ENCODE results near the gene EMP2.

The EMP2 gene

GRCh38 chr16:10608687-10609401 lies 28.4 kb upstream of the EMP2 start:
- H3K27ac ChIP-seq (ENCODE audit: low read length), result no peak overlapping the region

DNA sequence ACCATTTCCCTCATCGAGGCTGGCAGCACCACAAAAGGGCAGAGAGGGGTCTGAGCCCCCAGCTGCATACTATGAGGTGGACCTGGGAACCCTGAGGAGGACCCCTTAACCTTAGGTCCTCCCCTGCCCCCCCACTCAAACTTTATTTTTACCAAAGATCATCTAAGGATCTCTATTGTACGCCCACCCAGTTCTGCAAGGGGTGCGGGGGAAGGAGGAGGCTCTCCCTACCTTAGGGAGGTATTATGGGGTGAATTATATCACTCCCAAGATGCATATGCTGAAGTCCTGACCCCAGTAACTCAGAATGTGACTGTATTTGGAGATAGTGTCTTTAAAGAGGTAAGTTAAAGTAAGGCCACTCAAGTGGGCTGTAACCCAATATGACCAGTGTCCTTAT lies 26.8 kb upstream of the EMP2 start:
- Histone ChIP-seq H3K9ac (ENCODE audit: low read length in 2 of 2) (no peak overlapping the region), H3K4me1 (ENCODE audit: control insufficient read depth, insufficient read depth, low read length) (peaks cover 11% of the 10 kb centered on the region), H3K27me3 (ENCODE audit: control insufficient read depth in 1 of 2, insufficient read depth in 2 of 2, low read length in 2 of 2) (no peaks in the 10 kb centered on the region), H3K9me3 (ENCODE audit: control insufficient read depth in 2 of 2, low read length in 2 of 2) (peaks cover 0 to 3% of the 10 kb centered on the region in 2 donors), H3K4me3 (ENCODE audit: low read length in 2 of 2) (no peak overlapping the region), H3K27ac (ENCODE audit: low read length) (no peak overlapping the region), H3K36me3 (ENCODE audit: control insufficient read depth in 2 of 2, insufficient read depth in 2 of 2, low read length in 2 of 2) (no peaks in the 10 kb centered on the region)

More at GRCh38 chr16:10608687-10609401, 28.4 kb upstream of the EMP2 start:
- H3K4me3 ChIP-seq (ENCODE audit: low read length in 2 of 2), result no peak overlapping the region
- H3K9me3 ChIP-seq (ENCODE audit: control insufficient read depth in 2 of 2, low read length in 2 of 2), result no peaks in the 10 kb centered on the region
- H3K36me3 ChIP-seq (ENCODE audit: control insufficient read depth in 2 of 2, insufficient read depth in 2 of 2, low read length in 2 of 2), result no peaks in the 10 kb centered on the region
- H3K4me1 ChIP-seq (ENCODE audit: control insufficient read depth, insufficient read depth, low read length), result peaks cover 9% of the 10 kb centered on the region
- no peak overlapping the region for H3K9ac ChIP-seq (ENCODE audit: low read length in 2 of 2)
- no peaks in the 10 kb centered on the region for H3K27me3 ChIP-seq (ENCODE audit: control insufficient read depth in 1 of 2, insufficient read depth in 2 of 2, low read length in 2 of 2)

DNA sequence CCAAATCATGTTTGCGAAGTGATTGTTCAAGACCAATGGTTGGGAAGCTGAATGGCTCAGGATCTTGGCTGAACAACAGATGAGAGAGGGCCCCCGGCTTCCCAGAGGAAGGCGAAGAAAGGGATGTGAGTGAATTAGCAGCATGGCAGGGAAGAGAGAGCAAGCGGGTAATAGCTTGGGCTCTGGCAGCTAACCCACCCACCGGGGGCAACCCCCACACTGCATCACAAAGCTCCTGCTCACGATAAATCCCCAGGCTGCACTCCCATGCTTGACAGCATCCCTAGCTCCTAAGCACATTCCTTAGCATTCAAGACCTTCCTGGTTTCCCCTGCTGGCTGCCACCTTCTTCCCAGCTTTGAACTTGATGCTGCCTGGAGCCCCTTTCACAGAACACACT lies 26.2 kb upstream of the EMP2 start:
- Histone ChIP-seq H3K27me3 (ENCODE audit: control insufficient read depth in 1 of 2, insufficient read depth in 2 of 2, low read length in 2 of 2) (no peaks in the 10 kb centered on the region), H3K9me3 (ENCODE audit: control insufficient read depth in 2 of 2, low read length in 2 of 2) (peaks cover 0 to 3% of the 10 kb centered on the region in 2 donors), H3K4me1 (ENCODE audit: control insufficient read depth, insufficient read depth, low read length) (peaks cover 17% of the 10 kb centered on the region), H3K4me3 (ENCODE audit: low read length in 2 of 2) (no peak overlapping the region), H3K36me3 (ENCODE audit: control insufficient read depth in 2 of 2, insufficient read depth in 2 of 2, low read length in 2 of 2) (no peaks in the 10 kb centered on the region), H3K27ac (ENCODE audit: low read length) (no peak overlapping the region), H3K9ac (ENCODE audit: low read length in 2 of 2) (no peak overlapping the region)

- Histone ChIP-seq H3K9me3 (ENCODE audit: control insufficient read depth in 2 of 2, low read length in 2 of 2) (peaks cover 0 to 3% of the 10 kb centered on the region in 2 donors), H3K9ac (ENCODE audit: low read length in 2 of 2) (no peak overlapping the region), H3K36me3 (ENCODE audit: control insufficient read depth in 2 of 2, insufficient read depth in 2 of 2, low read length in 2 of 2) (no peaks in the 10 kb centered on the region), H3K4me3 (ENCODE audit: low read length in 2 of 2) (no peak overlapping the region), H3K4me1 (ENCODE audit: control insufficient read depth, insufficient read depth, low read length) (peaks cover 25% of the 10 kb centered on the region), H3K27me3 (ENCODE audit: control insufficient read depth in 1 of 2, insufficient read depth in 2 of 2, low read length in 2 of 2) (no peaks in the 10 kb centered on the region), H3K27ac (ENCODE audit: low read length) (no peak overlapping the region)
Observed at GRCh38 chr16:10605636-10606035, 25.2 kb upstream of the EMP2 start.

DNA sequence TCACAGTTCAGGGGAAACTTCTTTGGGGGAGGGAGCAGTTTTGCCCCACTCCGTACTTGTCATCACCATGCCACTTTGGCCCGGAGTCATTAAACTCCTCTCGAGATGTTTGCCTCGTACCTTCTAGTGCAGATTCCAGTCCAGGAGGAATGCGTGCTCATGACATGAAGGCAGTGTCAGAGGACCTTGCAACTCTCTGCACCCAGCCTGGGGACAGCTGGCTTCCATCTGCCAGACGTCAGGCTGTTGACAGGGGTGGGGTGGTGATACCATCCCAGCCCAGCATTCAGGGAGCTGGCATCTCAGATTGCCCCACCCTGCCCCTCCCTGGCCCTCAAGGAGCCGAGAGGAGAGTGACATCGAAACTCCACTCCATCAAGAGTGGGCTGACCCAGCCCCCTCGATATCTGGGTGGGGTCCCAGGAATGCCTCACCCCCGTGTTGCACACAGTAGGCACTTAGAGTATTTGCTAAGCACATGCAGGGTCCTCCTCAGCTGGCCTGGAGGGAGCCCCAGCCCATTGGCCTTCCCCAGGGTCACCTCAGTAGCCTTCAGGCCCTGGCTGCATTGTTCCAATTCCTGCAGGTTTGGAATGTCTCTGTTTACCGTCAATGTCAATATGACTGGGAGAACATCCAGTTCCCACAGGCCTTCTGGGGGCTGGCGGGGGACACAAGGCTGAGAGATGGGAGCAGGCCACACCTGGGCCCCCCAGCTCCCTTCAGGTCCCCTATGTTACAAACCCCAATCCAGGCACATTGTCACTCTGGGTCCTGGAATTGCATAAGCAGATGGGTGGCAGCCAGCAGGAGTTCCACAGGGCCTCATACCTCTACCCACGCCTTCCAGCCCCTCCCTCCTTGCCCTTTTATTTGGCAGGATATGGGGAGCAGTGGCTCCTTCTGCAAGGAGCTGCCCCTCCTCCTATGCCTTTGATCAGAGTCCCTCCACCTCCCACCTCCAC lies 21.3 kb upstream of the EMP2 start:
- H3K27me3 ChIP-seq (ENCODE audit: control insufficient read depth in 1 of 2, insufficient read depth in 2 of 2, low read length in 2 of 2), result no peaks in the 10 kb centered on the region
- peaks cover 0 to 3% of the 10 kb centered on the region in 2 donors for H3K9me3 ChIP-seq (ENCODE audit: control insufficient read depth in 2 of 2, low read length in 2 of 2)
- no peak overlapping the region for H3K27ac ChIP-seq (ENCODE audit: low read length)
- H3K4me3 ChIP-seq (ENCODE audit: low read length in 2 of 2), result peak overlapping the region in 1 of 2 donors; percentile 15
- no peaks in the 10 kb centered on the region for H3K36me3 ChIP-seq (ENCODE audit: control insufficient read depth in 2 of 2, insufficient read depth in 2 of 2, low read length in 2 of 2)
- H3K4me1 ChIP-seq (ENCODE audit: control insufficient read depth, insufficient read depth, low read length), result peaks cover 23% of the 10 kb centered on the region
- H3K9ac ChIP-seq (ENCODE audit: low read length in 2 of 2), result no peak overlapping the region

GRCh38 chr16:10600782-10601443 lies 20.5 kb upstream of the EMP2 start:
- H3K9ac ChIP-seq (ENCODE audit: low read length in 2 of 2), result no peak overlapping the region
- no peak overlapping the region for H3K27ac ChIP-seq (ENCODE audit: low read length)
- peaks cover 0 to 3% of the 10 kb centered on the region in 2 donors for H3K9me3 ChIP-seq (ENCODE audit: control insufficient read depth in 2 of 2, low read length in 2 of 2)
- no peaks in the 10 kb centered on the region for H3K36me3 ChIP-seq (ENCODE audit: control insufficient read depth in 2 of 2, insufficient read depth in 2 of 2, low read length in 2 of 2)
- H3K4me3 ChIP-seq (ENCODE audit: low read length in 2 of 2), result no peak overlapping the region
- peaks cover 23% of the 10 kb centered on the region for H3K4me1 ChIP-seq (ENCODE audit: control insufficient read depth, insufficient read depth, low read length)
- no peaks in the 10 kb centered on the region for H3K27me3 ChIP-seq (ENCODE audit: control insufficient read depth in 1 of 2, insufficient read depth in 2 of 2, low read length in 2 of 2)

DNA sequence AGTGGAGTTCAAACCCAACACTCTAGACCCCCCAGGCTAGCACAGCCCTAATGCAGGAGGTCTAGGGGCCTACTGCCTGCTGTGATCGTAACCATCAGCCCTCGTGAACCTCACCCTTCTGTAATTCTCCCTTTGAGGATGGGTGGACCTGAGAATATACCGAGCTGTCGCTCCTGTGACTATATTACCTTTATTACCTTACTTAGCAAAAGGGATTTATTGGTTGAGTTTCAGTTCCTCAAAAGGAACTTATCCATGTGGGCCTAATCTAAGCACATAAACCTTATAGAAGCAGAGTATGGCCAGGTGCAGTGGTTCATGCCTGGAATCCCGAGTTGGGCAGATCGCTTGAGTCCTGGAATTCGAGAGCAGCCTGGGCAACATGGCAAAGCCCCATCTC lies 19.2 kb upstream of the EMP2 start:
- no peak overlapping the region for H3K27ac ChIP-seq (ENCODE audit: low read length)
- H3K27me3 ChIP-seq (ENCODE audit: control insufficient read depth in 1 of 2, insufficient read depth in 2 of 2, low read length in 2 of 2), result no peaks in the 10 kb centered on the region
- no peak overlapping the region for H3K4me3 ChIP-seq (ENCODE audit: low read length in 2 of 2)
- peaks cover 0 to 3% of the 10 kb centered on the region in 2 donors for H3K9me3 ChIP-seq (ENCODE audit: control insufficient read depth in 2 of 2, low read length in 2 of 2)
- H3K36me3 ChIP-seq (ENCODE audit: control insufficient read depth in 2 of 2, insufficient read depth in 2 of 2, low read length in 2 of 2), result no peaks in the 10 kb centered on the region
- H3K4me1 ChIP-seq (ENCODE audit: control insufficient read depth, insufficient read depth, low read length), result peaks cover 23% of the 10 kb centered on the region
- no peak overlapping the region for H3K9ac ChIP-seq (ENCODE audit: low read length in 2 of 2)

- H3K27me3 ChIP-seq (ENCODE audit: control insufficient read depth in 1 of 2, insufficient read depth in 2 of 2, low read length in 2 of 2), result no peaks in the 10 kb centered on the region
- H3K9me3 ChIP-seq (ENCODE audit: control insufficient read depth in 2 of 2, low read length in 2 of 2), result no peaks in the 10 kb centered on the region
- no peak overlapping the region for H3K9ac ChIP-seq (ENCODE audit: low read length in 2 of 2)
- H3K36me3 ChIP-seq (ENCODE audit: control insufficient read depth in 2 of 2, insufficient read depth in 2 of 2, low read length in 2 of 2), result no peaks in the 10 kb centered on the region
- H3K4me3 ChIP-seq (ENCODE audit: low read length in 2 of 2), result no peak overlapping the region
- peaks cover 23% of the 10 kb centered on the region for H3K4me1 ChIP-seq (ENCODE audit: control insufficient read depth, insufficient read depth, low read length)
- no peak overlapping the region for H3K27ac ChIP-seq (ENCODE audit: low read length)
Observed at GRCh38 chr16:10598157-10598556, 17.8 kb upstream of the EMP2 start.

GRCh38 chr16:10597187-10597601 lies 16.8 kb upstream of the EMP2 start:
- no peaks in the 10 kb centered on the region for H3K36me3 ChIP-seq (ENCODE audit: control insufficient read depth in 2 of 2, insufficient read depth in 2 of 2, low read length in 2 of 2)
- no peak overlapping the region for H3K4me3 ChIP-seq (ENCODE audit: low read length in 2 of 2)
- peaks cover 20% of the 10 kb centered on the region for H3K4me1 ChIP-seq (ENCODE audit: control insufficient read depth, insufficient read depth, low read length)
- H3K9me3 ChIP-seq (ENCODE audit: control insufficient read depth in 2 of 2, low read length in 2 of 2), result no peaks in the 10 kb centered on the region
- no peak overlapping the region for H3K27ac ChIP-seq (ENCODE audit: low read length)
- H3K27me3 ChIP-seq (ENCODE audit: control insufficient read depth in 1 of 2, insufficient read depth in 2 of 2, low read length in 2 of 2), result no peaks in the 10 kb centered on the region
- H3K9ac ChIP-seq (ENCODE audit: low read length in 2 of 2), result no peak overlapping the region

DNA sequence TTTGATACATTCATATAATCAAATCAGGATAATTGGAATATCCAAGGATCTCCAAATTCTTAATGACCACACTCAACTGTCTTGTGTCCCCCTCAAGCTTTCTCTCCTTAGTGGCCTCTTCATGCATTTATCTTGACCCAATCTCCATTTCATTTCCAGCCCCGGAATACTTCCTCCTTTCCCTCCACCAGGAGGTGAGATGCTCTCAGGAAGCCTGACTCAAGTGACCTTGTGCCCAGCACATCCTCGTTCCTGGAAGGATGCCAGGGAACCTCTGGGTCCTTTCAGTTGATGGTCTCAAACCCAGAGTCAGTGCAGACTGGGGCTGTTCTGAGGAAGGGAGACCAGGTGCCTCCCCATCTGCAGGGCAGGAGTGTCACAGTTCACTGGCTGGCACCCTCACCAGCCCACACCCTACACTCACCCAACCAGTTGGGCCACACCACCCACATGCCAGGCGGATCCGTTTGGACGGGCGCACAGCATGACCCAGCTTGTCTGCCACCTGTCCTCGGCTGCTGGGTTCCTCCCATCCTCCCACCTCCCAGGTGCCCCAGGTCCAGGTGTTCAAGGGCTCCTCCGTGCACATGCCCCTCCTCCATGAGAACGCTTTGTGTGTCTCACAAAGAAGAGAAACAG lies 14.0 kb upstream of the EMP2 start:
- no peaks in the 10 kb centered on the region for H3K27me3 ChIP-seq (ENCODE audit: control insufficient read depth in 1 of 2, insufficient read depth in 2 of 2, low read length in 2 of 2)
- no peak overlapping the region for H3K4me3 ChIP-seq (ENCODE audit: low read length in 2 of 2)
- H3K4me1 ChIP-seq (ENCODE audit: control insufficient read depth, insufficient read depth, low read length), result peaks cover 2% of the 10 kb centered on the region
- no peak overlapping the region for H3K9ac ChIP-seq (ENCODE audit: low read length in 2 of 2)
- H3K36me3 ChIP-seq (ENCODE audit: control insufficient read depth in 2 of 2, insufficient read depth in 2 of 2, low read length in 2 of 2), result no peaks in the 10 kb centered on the region
- H3K27ac ChIP-seq (ENCODE audit: low read length), result no peak overlapping the region
- H3K9me3 ChIP-seq (ENCODE audit: control insufficient read depth in 2 of 2, low read length in 2 of 2), result no peaks in the 10 kb centered on the region
